GM08714 (cell line): ENCODE results near the gene MIB1.
"Not testable (repeated sequence)": the region's sequence is repeated elsewhere in the genome, so short reads cannot be mapped to it uniquely, and the experiment has no call there.

Experiments used
- H3K4me3 ChIP-seq: fragments of 200-500 bp; sonication (Bioruptor generic); 2 replicates; pipeline ENCODE4 v1.5.1; 2014; ENCODE audit warnings: mild to moderate bottlenecking, low read length, inconsistent platforms
- ZNF274 ChIP-seq: IDR thresholded peaks from 2 replicates; pipeline ENCODE4 v1.6.1; 2012; ENCODE audit warnings: mild to moderate bottlenecking, low read depth, low read length

The MIB1 gene

DNA sequence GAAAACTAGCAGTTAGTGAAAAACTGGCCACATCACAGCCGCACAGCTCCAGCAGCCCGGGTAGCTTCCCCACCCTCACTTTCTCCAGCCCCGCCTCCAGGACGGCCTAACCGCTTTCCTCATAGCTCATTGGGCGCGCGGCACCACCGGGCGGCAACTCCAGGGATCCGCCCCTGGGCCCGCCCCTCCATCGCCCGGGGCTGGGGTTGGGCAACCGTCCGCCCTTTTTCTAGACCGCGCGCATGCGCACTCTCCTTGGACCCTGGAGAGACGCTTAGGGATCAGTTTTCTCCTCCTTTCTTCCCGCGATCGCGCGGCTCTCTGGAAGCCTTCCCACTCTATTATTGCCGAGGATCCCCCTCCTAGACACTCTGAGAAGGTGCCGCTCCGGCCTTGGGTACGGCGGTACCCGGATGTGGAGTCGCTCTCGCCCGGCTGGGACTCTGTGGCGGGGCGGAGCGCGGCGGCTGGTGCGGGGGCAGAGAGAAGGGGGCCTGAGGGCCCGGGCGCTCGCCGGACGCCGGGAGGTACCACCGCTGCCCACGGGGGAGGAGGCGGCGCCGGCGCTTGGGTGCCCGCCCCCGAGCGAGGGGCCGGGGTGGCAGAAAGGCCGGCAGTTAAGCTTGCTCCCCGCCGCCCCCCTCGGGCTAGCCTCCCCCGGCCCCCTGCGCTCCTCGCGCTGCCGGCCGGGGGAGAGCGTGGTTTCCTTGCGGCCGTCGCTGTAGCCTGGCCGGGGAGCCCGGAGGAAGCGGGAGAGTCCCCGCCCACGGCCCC lies at the start of gene MIB1:
TSS of gene MIB1 (plus strand) at position 255 of the 774 bp plus-strand sequence. CDS start 792 bp downstream, outside the sequence.
- no peak for TF ChIP-seq ZNF274
- H3K4me3 ChIP-seq, result peak within 1 kb of the TSS; percentile 96

DNA sequence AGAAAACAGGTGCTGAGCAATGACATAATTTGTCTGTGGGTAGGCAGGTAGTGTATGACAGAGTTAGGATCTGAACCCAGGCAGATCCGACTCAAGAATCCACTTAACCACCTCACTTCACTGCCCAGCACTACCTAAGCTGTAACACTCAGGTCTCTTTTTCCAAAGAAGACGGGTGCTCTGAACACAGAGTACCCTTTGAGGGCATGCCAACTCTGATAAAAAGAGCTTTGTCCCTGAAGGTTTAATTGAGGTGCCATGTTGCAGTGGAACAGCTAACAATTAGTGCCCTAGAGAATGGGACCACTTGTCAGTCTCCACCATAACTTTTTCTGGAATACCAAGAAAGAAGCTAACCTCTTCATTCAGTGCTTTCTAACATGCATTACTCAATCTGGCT lies 47.3 kb upstream of the MIB1 start:
- H3K4me3 ChIP-seq, result no peak overlapping the region
- TF ChIP-seq ZNF274, result no peak

DNA sequence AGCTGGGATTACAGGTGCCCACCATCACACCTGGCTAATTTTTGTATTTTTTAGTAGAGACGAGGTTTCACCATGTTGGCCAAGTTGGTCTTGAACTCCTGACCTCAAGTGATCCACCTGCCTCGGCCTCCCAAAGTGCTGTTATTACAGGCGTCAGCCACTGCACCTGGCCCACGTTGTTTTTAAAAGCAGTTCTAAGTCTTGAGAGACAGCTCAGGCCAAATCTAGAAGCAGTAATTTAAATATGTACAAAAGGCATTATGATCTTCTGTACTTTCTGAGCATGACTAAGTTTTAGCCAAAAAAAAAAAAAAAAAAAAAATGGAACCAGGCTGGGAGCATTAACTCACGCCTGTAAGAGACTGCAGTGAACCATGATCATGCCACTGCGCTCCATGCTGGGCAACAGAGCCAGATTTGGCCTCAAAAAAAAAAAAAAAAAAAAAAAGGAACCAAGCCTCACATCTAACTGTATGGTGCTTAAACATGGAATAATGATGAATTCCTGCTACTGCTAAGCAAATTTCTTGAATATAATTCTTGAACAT lies 40.0 kb upstream of the MIB1 start:
- no peak overlapping the region for H3K4me3 ChIP-seq
- no peak for TF ChIP-seq ZNF274

DNA sequence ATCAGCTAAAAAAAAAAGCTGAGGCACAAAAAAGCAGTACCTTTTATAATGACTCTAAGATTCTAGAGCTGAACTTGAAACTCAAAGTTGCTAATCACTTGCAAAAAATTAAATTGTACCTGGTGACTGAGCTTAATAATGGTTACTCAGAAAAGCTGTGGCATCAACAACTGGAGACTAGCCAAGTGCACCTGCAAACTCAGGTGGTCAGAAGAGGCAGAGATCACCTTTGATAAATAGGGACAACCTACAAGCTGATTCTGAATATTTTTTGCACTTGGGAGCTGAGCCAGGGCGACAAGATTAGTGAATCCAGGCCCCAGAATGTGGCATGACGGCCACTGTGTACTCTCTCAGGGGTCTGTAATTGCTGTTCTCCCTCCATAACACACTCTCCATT lies 39.0 kb upstream of the MIB1 start:
- TF ChIP-seq ZNF274, result no peak
- no peak overlapping the region for H3K4me3 ChIP-seq

DNA sequence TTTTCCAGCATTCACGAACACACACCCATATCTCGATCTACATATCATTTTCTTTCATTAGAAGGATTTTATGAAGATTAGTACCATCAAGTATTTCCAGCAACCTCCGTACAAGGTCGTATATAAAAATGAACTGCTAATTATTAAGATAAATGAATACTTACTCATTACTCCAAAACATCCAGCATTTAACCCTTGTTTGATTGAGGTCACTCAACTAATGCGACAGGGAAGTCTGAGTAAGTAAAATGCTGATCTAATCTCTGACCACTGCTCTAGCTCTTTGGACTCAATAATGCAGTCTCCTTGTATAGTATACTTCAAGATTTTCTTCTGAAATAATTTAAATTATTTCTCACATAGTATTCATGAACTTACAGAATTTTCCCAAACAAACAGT lies 38.0 kb upstream of the MIB1 start:
- H3K4me3 ChIP-seq, result no peak overlapping the region; the same call in 1 of the 2 replicates
- no peak for TF ChIP-seq ZNF274

DNA sequence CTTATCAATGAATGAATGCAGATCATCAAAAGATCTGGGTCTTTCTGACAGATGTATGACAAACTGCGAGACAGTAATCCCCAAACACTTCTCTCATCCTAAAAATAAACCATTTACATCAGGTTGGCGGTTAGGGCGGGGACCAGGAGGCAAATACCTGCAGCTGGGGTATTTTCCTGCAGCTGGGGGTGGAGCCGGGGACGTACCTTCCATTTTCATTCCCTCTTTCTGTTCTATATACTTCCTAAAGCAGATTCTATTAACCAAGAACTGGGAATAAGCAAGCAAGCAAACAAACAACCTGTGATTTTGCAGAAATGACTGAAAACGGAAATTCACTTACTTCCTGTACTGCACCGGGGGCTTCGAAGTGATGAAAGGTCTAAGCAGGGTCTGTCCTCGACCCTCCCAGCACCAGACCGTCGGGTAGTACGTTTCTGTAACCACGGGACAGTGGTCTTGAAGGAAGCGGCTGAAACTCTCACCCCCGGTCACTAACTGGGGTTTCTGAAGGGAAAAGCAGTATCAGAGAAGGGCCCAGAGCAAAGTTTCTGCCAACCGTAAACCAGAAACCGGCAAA lies 37.3 kb upstream of the MIB1 start:
- no peak for TF ChIP-seq ZNF274
- H3K4me3 ChIP-seq, result peak overlapping the region; percentile 95

DNA sequence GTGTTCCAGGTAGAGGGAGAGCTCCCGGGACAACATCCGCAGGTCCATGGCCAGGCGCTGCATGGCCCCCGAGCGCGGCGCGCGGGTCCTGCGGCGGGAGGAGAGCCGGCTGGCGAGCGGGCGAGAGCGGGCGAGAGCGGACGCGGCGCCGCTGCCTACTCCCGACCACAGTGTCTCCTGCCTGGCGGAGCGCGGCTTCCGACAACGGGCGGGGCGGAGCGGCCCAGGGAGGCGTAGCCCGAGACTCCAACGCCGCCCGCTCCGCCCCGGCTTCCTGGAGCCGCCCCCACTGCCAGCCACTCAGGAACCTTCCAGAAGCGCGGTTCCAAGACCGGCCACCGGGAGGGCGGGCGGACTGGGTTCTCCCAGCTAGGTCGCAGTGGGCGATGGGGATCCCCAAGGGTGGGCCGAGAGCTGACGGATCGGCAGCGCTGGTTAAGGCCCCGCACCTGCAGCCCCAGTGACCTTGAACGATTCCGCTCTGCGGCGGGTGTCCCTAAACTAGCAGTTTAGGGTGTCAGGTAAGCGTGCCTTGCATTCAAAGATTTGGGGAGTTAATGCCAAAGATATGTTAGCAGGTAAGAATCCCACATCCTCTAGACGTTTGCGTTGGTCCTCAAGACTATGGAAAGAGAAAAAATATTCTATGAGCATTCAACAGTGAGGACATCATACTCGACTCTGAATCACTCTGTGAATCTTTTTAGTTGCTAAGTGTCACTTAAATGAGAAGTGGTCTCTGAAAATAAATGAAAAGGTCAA lies 35.8 kb upstream of the MIB1 start, which contains the start of gene ABHD3:
TSS of gene ABHD3 (minus strand) at position 172 of the 762 bp plus-strand sequence. CDS start at position 63, 109 bp downstream.
- no peak for TF ChIP-seq ZNF274
- peak within 1 kb of the TSS; percentile 95 for H3K4me3 ChIP-seq

DNA sequence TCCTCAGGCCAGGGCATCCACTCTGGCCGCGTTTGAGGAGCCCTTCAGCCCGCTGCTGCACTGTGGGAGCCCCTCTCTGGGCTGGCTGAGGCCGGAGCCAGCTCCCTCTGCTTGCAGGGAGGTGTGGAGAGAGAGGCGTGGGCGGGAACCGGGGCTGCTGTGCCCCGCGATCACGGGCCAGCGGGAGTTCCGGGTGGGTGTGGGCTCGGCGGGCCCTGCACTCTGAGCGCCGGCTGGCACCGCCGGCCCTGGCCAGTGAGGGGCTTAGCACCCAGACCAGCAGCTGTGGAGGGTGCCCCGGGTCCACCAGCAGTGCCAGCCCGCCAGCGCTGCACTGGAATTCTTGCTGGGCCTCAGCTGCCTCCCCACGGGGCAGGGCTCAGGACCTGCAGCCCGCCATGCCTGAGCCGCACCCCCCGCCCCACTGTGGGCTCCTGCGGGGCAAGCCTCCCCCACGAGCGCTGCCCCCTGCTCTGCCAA lies 34.2 kb upstream of the MIB1 start:
- H3K4me3 ChIP-seq, result no peak overlapping the region
- TF ChIP-seq ZNF274, result no peak

DNA sequence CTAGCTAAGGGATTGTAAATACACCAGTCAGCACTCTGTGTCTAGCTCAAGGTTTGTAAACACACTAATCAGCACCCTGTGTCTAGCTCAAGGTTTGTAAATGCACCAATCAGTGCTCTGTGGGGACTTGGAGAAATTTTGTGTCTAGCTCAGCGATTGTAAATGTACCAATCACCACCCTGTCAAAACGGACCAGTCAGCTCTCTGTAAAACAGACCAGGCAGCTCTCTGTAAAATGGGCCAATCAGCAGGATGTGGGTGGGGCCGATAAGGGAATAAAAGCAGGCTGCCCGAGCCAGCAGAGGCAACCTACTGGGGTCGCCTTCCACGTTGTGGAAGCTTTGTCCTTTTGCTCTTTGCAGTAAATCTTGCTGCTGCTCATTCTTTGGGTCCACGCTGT lies 33.5 kb upstream of the MIB1 start:
- not testable (repeated sequence) for H3K4me3 ChIP-seq

DNA sequence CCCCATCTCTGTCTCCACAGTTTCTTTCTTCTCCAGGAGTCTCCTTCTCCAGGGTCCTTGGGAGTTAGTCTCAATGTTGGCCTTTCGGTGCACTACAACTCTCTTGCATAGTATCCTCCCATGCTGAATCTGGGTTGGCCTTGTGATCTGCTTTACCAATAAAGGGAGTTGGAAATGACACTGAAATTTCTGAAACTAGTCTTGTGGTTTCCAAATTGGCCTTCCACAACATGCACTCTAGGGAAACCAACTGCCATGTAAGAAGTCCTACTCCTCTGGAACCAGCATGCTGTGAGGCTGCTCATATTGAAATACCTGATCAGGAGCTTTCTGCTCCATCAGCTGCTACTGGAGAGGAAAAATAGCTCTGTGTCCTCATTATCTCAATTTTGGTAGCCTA lies 26.1 kb upstream of the MIB1 start:
- no peak for TF ChIP-seq ZNF274
- no peak overlapping the region for H3K4me3 ChIP-seq

DNA sequence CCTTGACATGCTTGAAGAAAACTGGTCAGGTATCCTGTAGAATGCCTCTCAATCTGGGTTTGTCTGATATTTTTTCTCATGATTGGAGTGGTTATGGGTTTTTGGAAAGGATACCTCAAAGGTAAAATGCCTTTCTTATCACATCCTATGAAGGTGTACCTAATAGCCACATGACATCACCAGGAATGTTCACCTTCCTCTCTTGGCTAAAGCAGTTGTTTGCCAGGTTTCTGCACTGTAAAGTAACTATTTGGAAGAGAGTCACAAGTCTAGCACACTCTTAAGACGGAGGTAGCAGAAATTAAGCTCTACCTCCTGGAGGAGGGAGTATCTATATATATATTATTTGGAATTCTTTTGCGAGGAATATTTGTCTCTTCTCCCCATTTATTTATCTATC lies 17.9 kb upstream of the MIB1 start:
- no peak for TF ChIP-seq ZNF274
- H3K4me3 ChIP-seq, result no peak overlapping the region

DNA sequence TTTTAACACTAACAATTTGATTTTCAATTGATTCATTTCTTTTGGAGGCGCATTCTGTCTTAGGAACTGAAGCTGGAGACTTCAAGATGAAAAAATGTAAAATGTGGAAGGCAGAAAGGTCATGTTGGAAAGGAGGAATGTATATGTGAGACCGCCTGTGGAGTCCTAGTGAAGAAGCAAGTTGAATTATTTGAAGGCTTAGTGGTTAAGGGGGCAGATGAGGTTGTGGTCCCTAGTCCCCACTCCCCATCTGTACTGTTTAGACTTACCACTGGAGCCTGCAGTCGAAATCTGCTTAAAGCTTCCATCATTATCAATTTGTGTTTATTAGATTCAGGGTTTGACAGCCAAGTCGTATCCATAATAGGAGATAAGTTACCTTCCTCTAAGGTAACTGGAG lies 15.4 kb upstream of the MIB1 start:
- TF ChIP-seq ZNF274, result no peak
- H3K4me3 ChIP-seq, result no peak overlapping the region

DNA sequence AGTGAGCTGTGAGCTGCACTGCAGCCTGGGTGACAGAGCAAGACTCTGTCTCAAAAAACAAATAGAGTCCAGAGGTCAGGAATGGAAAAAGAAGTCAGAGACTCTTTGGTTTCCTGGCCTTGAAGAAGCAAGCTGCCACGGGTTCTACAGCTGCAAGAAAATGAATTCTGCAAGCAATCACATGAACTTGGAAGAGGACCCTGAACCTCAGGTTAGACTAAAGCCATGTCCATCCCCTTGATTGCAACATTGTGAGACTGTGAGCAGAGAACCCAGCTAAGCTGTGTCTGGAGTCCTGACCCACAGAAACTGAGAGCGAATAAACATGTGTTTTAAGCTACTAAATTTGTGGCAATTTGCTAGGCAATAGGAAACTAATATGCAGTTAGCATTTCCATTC lies 12.9 kb upstream of the MIB1 start:
- H3K4me3 ChIP-seq, result no peak overlapping the region
- no peak for TF ChIP-seq ZNF274

DNA sequence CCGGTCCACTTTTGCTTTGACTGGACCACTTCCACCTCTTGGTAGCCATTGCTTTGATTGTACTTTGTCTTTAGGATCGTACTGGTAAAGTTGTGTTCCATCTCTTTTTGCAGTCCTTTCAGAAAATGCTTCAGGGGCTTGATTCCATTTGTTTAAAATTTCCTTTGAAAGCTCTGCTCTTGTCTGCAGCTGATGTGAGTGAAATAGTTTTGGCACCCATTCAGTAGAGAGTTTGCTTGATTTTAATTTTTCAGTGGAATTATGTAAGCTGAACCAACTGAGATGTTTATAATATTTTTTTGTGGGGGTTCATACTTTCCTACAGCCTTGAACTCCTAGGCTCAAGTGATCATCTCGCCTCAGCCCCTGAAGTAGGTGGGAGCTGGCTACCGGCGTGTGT lies 7.6 kb upstream of the MIB1 start:
- TF ChIP-seq ZNF274, result no peak
- no peak overlapping the region for H3K4me3 ChIP-seq

DNA sequence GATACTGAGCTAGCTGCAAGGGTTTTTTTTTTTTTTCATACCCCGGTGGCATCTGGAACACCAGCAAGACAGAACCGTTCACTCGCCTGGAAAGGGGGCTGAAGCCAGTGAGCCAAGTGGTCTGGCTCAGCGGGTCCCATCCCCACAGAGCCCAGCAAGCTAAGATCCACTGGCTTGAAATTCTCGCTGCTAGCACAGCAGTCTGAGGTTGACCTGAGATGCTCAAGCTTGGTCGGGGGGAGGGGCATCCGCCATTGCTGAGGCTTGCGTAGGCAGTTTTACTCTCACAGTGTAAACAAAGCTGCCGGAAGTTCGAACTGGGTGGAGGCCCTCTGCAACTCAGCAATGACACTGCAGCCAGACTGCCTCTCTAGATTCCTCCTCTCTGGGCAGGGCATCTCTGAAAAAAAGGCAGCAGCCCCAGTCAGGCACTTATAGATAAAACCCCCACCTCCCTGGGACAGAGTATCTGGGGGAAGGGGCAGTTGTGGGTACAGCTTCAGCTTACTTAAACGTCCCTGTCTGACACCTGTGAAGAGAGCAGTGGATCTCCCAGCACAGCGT lies 5.1 kb upstream of the MIB1 start:
- H3K4me3 ChIP-seq, result no peak overlapping the region
- no peak for TF ChIP-seq ZNF274

DNA sequence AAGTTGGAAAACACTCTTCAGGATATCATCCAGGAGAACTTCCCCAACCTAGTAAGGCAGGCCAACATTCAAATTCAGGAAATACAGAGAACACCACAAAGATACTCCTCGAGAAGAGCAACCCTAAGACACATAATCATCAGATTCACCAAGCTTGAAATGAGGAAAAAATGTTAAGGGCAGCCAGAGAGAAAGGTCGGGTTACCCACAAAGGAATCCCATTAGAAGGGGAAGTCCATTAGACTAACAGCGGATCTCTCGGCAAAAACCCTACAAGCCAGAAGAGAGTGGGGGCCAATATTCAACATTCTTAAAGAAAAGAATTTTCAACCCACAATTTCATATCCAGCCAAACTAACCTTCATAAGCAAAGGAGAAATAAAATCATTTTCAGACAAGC lies 3.7 kb upstream of the MIB1 start:
- not testable (repeated sequence) for H3K4me3 ChIP-seq
